HG03196 (cell line): ENCODE measurements around the gene GRAPL.
"Not testable (repeated sequence)": the region's sequence is repeated elsewhere in the genome, so short reads cannot be mapped to it uniquely, and the experiment has no call there.

Experiments used
- ATAC-seq: cut with Tn5 transposase; IDR thresholded peaks from one replicate; pipeline ENCODE4 v1.9.1; 2021; ENCODE audit not compliant: unreplicated experiment

GRAPL gene

DNA sequence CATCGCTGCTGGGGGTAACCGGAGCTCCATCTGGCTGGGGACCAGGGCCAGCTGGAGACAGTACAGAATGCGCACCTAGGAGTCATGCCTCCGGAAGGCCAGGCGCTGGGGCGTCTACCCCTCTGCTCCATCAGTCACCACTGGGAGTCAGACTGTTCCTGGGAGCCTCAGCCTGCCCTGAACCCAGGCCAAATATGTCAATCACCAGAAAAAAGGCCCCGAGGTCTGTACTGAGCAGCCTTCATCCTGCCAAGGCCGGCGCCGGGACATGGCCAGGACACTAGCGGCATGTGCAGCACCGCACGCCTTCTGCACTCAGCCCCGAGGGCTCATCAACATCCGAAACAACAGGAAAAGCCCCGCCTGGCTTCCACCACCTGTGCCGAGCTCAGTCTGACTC is 8.7 kb downstream of the GRAPL start:
- not testable (repeated sequence) for ATAC-seq

DNA sequence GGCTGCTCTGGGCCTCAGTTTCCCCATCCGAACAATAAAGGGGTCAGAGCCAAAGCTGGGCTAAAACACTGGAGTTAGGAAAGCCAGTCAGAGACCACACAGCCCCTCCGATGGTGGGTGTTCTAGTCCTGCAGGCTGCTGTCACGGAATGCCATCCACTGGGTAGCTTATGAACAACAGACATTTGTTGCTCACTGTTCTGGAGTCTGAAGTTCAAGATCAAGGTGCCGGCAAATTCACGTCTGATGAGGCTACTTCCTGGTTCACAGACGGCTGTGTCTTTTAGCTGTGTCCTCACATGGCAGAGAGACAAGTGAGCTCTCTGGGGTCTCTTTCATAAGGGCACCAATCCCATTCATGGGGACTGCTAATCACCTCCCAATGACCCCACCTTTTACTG is 9.2 kb downstream of the GRAPL start:
- not testable (repeated sequence) for ATAC-seq

DNA sequence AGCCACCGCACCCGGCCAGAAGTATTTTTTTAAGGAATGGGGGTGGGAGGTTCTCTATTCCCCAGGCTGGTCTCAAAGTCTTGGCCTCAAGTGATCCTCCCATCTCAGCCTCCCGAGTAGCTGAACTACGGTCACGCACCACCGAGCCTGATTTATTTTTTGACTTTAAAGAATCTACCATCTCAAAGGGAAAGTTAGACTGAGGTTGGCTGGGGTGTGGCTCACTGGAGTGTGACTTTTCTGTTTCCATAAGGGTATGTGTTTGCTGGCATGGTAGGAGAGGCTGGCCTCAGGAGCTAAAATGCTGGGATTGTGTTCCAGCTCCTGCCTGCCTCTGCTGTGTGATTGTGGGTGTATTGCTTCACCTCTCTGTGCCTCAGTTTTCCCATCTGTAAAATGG is 10.6 kb downstream of the GRAPL start:
- ATAC-seq, result not testable (repeated sequence)

DNA sequence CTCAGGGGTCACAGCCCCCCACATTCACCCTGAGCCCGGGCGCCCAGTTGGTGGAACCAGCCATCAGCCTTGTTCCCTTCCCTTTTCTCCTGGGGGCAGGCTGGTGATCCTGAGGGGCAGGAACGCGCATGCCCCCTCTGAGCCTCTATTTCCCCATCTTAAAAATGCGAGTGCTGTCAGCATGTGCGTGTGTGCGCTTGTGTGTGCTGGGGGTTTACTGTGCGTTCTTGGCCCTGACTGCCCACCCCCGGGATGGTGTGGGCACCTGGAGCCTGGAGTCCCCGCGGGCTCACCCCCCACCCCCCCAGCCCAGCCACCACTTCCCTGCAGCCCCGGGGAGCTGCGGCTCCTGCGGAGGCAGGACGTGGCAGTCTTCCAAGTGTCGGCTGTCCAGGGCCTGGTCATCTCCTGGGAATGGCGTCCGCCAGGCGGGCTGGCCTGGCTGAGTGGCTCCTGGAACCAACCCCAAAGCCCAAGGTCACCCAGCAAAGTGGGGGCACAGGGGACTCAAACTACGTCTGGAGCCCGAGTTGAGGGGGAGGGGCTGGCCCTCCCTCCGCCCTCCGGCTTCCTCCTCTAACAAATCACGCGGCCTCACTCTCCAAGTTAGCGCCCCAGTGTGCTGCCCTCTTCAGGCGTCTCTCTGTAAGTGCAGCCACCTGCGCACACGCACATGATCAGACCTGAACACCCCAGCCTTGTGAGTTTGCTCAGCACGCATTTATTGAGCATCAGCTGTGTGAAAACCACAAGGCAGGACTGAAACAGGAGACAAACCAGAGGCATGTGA is 14.2 kb downstream of the GRAPL start:
- ATAC-seq, result not testable (repeated sequence)

DNA sequence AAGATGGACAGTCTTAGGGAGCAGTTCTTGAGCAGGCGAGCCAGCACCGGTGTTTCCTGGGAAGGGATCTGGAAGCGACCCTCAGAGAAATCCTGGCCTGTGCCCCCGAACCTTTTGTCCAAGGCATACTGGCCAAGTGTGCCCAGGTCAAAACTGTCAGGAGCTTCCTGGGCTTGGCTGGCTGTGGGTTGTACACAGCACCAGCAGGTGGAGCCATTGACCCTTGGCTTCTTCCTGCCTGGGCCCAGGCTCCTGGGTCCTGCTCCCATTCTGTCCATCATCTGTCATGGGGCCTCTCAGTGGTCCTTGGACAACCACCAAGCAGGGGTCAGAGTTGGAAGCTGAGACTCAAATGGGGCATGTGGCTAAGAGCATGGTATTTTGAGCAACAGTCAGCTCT is 15.0 kb downstream of the GRAPL start:
- not testable (repeated sequence) for ATAC-seq

DNA sequence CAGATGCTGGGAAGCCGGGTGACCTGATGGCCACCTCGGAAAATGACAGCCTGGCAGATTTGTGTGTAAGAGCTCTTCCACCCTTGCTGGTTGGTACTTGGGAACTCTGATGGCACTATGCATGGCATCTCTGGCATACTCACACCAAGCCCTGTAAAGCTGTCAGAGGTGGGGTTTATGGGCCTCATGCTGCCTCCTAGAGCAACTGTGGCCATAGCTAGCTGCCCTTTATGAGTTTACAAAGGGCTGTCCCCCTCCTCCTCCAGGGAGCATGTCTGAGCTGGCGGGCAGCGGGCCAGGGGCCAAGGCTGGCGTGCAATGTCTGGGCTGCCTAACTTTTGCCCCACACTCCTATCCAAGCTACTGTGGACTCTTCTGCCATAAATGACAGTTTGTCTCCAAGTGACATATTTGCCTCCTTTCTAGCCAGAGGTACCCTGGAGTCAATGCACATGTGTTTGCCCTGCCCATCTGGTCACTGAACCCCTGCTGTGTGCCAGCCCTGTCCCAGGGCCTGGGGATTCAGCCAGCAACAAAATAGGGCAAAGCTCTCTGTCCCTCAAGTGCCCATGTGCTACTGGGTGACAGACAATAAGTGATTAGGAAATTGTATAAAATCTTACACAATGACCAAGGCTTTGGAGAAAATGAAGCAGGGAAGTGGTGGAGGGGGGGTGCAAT is 15.8 kb downstream of the GRAPL start:
- not testable (repeated sequence) for ATAC-seq

DNA sequence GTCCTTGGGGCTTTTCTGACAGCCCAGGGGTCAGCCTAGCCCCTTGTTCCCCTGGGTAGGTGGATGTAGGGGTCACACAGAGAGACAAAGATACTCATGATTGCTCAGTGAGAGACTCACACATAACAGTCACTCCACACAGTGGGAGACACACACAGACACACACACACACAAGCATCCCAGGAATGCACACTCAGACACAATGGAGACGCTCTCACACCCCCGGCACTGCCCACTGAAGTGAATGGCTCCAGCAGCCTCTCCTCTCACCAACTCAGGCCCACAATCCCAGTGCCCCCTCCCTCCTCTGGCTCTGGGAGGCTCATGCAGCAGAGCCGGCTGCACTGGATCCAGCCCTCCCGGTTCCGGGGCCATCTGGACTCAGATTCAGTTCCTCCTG is 17.0 kb downstream of the GRAPL start:
- not testable (repeated sequence) for ATAC-seq

DNA sequence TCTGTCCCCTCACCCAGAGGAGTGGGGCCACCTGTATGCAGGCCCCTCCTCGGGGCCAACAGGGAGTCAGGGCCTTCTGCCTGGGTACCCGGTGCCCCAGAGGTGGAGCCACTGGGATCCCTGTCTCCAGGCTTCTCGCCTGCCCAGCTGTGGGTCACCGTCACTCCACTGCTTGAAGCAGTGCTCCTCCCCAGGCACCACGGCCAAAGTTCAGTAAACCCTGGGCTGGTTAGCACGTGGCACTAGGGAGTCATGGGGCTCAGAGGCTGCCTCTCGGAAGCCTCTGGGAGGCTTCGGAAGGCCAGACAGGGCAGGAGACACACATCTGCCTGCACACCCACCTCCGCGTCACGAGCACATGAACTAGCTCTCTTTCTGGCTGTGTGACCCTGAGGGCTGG is 18.1 kb downstream of the GRAPL start:
- not testable (repeated sequence) for ATAC-seq

DNA sequence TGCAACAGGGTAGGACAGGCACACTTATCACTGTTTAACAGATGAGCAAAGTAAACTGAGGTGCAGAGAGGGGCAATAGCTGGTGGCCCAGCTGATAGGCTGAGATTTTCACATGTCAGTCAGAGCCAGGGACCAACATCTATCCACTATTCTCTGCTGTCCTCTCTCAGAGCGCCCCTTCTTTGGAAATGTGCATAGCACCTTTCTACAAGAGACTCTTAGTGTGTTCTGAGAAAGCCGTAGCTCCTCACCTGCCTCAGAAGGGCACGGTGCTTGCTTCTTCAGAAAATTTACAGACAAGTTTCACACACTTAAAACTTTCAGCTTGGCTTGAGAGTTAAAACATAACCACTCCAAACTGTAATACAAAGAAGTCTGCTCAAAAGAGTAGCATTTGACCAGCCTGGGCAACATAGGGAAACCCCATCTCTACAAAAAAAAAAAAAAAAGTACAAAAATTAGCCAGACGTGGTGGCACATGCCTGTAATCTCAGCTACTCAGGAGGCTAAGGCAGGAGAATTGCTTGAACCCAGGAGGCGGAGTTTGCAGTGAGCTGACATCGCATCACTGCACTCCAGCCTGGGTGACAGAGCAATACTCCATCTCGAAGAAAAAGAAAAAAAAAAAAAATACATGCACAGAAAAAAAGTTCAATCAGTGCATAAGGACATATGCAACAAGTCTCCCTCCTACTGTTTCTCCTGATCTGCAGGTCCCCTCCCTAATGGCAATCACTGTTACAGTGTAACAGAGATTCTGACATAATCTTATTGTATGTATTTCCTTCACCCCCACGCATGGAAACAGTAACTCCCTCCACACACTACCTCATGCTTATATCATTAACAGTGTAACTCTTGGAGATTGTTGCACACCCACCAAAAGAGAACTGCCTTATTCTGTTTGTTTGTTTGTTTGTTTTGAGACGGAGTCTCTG is 23.6 kb downstream of the GRAPL start:
- ATAC-seq, result not testable (repeated sequence)

DNA sequence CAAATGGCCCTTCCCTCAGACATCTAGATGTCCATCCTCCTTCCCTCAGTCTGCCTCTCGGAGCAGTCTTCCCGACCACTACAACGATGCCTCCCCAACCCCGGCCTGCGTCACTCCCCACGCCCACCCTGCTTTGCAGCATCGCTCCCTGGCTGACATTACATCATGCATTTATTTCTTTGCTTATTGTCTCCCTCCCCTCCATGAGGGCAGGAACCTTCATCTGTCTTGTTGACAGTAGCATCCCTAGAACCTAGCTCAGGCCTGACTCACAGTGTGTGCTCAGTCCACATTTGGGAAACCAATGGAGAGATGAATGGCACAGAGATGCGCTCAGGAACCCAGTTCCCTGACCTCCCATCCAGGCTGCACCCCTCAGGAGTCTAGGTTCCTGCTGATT is 30.2 kb downstream of the GRAPL start:
- ATAC-seq, result not testable (repeated sequence)

DNA sequence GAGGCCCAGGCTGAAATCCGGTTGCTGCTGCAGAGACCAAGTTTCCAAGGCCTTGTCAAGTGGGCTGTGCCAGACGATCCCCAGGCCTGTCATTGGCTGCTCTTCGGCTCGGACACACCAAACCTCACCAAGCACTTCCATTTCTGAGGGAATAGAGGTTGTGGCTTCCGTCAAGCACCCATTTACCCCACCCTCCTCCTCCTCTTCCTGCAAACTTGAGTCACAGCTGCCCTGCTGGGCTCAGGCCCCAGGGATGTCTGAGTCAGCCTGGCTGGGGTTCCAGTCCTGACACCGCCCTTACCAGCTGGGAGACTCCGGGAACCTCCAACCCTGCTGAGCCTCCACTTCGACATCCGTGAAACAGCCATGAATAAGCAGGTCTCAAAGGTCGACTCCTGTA is 31.1 kb downstream of the GRAPL start:
- not testable (repeated sequence) for ATAC-seq

DNA sequence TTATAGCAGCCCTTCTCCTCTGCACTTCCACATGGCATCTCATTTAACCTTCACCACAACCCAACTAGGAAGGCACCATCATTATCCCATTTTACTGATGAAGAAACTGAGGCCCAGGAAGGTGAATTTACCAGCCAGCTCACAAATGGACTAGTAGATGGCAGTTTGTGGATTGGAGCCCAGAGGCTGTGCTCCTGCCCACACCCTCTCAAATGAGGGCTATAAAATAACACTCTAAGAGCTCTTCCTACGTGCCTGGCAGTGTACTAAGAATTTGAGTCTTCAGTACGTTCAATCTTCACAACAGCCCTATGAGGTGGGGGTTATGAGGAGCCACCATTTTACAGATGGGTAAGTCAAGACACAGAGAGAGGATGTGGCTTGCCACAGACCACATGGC is 31.5 kb downstream of the GRAPL start:
- ATAC-seq, result not testable (repeated sequence)

DNA sequence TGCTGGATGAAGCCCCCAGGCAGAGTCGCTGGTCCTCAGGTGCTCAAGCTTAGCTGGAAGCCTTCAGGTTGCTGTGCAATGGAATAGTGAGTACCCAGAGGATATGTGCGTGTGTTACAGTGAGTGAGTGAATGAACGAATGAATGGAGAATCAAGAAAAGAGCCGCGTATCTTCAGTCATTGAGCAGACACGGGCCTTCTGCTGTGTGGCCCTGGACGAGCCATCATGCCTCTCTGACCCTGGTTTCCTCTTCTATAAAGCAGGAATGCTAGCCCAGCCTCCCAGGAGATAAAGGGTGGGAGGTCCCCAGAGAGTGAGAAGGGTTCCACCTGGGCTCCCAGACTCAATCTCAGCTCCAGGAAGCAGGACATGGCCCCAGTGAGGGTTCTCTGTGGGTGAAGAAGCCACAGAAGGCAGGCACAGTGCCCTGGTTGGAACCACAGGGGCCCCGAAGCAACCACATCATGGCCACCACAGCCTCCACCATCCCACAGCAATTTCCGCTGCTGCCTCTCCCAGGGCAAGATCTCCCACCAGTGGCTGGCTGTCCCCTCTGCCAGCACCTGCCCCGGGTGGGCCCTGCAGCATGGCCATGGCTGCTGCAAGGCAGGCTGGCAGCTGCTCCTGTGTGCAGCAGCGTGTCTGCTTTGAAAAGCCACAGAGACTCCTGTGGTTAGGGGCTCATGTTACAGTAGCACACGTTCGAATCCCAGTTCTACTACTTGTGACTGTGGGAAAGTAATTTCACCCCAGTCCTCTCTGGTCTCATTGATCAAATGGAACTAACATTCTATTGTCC is 34.1 kb downstream of the GRAPL start:
- not testable (repeated sequence) for ATAC-seq

DNA sequence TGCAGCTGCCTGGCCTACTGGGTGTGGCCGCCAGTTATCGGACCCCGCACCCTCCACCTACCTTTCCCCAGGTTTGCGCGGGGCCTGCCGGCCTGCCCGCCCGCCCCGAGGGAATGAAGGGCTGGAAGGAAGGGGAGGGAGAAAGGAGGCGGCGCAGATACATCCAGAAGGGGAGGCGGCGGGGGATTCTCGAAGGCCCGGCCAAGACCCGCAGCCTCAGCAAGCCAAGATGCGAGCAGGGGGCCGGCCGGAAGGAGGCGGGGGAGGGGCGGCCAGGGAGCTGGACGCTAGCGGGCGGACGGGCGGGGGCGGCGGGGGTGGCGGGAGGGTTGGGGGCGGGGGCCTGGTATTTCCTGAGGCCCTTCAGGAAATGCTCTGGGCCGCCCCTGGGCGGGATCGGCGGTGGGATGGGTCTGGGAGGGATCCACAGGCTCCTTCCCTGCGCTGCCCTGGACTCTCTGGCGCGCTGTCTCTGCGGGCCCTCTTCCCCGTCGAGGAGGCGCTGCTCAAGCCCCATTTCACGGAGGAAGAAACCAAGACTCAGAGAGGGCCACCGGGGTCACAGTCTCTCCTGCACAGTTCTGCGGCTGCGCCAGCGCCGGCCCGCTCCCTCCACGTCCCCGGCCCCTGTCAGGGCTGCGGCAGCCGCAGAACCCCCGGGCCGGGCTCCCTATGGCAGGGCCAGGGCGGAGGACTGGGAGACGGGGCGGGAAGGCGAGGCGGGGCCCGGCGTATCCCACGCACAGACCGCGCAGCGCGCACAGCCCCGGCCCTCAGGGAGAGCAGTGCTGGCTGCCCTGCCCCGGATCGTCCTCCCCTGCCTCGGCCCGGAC is 35.2 kb downstream of the GRAPL start:
- ATAC-seq, result not testable (repeated sequence)

DNA sequence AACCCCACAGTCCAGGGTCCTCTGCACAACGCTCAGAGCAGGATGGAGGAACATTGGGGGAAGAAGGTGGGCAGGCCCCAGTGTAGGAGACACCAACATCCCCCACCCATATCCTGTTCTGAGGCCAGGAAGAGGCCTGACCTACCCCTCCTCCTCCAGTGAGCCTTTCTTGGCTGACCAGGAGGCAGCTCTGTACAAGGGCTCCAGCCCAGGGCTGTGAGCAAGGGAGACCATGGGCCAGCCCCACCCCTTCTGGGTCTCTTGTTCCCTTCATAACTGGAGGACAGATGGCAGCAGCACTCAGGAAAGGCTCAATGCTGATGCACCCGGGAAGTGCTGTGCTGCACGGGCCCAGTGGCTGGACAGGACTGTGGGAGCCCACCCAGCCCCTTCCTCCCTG is 47.0 kb downstream of the GRAPL start:
- not testable (repeated sequence) for ATAC-seq

DNA sequence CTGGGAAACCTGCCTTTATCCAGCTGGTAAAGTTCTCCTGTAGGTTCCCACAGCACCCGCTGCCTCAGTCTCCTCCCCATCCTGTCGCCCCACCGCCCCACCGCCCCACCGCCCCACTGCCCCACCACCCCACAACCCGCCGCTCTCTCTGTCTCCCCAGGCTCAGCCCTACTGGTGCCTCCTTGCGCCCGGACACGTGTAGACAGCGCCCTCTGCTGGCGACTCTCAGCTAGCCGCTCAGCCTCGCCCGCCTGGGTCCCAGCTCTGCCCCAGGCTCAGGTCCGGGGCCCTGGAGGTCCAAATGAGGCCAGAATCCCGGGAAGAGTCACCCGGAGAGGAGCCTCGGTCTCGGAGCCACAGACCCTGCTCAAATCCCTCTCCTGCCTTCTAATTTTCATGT is 48.0 kb downstream of the GRAPL start:
- not testable (repeated sequence) for ATAC-seq

DNA sequence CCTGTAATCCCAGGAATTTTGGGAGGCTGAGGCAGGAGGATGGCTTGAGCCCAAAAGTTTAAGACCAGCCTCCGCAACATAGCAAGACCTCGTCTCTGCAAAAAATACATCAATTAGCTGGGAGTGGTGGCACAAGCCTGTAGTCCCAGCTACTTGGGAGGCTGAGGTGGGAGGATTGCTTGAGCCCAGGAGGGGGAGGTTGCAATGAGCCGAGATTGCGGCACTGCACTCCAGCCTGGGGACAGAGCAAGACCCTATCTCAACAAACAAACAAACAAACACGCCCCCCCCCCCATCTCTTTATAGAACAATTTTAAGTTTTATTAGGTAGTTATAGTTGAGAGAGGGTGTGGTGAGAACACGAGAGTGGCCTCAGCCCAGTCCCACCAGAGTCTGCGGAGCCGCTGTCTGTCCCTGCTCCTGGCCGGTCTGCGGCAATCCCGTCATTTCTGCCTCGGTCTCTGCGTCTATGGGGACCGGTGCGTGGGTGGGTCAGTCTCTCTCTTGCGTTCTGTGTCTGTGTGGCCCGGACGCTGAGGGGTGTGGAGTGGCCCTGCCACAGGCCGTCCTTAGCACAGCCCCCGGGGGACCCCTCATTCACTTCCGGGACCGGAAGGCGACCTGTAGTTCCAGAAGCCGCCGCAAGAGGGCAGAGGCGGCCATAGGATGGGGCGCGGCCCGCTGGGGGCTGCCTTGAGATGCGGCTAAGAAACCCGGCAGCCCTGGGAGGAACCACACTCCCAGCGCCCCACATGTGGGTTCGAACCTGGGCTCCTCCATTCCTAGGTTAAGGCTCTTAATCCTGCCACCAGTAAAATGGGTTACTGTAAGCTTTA is 53.9 kb downstream of the GRAPL start:
- ATAC-seq, result peak; percentile 86
